Amniotic stem cell (primary cell): ENCODE data around the gene LTBP1.
"Not testable (repeated sequence)": the region's sequence is repeated elsewhere in the genome, so short reads cannot be mapped to it uniquely, and the experiment has no call there.

Experiments used
- DNase-seq: peaks from one replicate; lab custom pipeline; 2025; lab: John Stamatoyannopoulos, UW

Gene LTBP1, protein sequence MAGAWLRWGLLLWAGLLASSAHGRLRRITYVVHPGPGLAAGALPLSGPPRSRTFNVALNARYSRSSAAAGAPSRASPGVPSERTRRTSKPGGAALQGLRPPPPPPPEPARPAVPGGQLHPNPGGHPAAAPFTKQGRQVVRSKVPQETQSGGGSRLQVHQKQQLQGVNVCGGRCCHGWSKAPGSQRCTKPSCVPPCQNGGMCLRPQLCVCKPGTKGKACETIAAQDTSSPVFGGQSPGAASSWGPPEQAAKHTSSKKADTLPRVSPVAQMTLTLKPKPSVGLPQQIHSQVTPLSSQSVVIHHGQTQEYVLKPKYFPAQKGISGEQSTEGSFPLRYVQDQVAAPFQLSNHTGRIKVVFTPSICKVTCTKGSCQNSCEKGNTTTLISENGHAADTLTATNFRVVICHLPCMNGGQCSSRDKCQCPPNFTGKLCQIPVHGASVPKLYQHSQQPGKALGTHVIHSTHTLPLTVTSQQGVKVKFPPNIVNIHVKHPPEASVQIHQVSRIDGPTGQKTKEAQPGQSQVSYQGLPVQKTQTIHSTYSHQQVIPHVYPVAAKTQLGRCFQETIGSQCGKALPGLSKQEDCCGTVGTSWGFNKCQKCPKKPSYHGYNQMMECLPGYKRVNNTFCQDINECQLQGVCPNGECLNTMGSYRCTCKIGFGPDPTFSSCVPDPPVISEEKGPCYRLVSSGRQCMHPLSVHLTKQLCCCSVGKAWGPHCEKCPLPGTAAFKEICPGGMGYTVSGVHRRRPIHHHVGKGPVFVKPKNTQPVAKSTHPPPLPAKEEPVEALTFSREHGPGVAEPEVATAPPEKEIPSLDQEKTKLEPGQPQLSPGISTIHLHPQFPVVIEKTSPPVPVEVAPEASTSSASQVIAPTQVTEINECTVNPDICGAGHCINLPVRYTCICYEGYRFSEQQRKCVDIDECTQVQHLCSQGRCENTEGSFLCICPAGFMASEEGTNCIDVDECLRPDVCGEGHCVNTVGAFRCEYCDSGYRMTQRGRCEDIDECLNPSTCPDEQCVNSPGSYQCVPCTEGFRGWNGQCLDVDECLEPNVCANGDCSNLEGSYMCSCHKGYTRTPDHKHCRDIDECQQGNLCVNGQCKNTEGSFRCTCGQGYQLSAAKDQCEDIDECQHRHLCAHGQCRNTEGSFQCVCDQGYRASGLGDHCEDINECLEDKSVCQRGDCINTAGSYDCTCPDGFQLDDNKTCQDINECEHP (N-terminal part only)

DNA sequence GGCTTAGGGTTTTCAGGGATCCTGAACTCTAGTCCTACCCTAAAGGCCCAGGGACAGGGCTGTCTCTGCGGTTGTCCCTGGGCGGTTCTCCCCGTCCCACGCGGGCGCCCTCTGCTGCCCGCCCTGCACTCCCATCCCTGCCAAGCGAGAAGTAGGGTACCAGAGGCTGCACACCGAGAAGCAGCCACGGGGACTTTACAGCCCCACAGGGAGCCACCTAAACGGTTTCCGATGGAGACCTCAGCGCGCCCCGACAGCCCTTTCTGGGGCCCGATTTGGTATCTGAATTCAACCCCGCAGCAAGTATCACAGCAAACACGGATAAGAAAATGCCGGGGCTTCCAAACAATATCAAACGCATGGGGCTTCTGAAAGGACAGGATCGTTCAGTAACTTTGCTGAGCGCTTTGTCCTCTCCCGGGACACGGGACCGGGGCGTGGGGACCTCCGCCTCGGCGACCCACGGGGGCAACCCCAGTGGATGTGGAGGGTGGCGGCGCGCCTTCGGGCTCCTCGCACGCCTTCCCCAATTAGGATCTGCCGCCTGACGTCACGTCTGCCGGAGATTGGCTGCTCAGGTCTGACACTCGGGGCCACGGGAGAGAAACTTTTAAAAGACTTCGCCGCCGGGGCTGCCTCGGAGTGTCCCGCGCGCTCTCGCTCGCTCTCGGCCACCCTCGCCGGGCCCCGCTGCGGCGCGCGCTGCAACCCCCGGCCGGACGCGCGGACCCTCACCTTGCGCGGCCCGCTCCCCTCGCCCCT, at the start of gene LTBP1:
Gene LTBP1, plus strand, starts transcription at position 640 of the 762 bp plus-strand sequence. CDS start 372 bp downstream, outside the sequence.
- DNase-seq: peak; percentile 51

DNA sequence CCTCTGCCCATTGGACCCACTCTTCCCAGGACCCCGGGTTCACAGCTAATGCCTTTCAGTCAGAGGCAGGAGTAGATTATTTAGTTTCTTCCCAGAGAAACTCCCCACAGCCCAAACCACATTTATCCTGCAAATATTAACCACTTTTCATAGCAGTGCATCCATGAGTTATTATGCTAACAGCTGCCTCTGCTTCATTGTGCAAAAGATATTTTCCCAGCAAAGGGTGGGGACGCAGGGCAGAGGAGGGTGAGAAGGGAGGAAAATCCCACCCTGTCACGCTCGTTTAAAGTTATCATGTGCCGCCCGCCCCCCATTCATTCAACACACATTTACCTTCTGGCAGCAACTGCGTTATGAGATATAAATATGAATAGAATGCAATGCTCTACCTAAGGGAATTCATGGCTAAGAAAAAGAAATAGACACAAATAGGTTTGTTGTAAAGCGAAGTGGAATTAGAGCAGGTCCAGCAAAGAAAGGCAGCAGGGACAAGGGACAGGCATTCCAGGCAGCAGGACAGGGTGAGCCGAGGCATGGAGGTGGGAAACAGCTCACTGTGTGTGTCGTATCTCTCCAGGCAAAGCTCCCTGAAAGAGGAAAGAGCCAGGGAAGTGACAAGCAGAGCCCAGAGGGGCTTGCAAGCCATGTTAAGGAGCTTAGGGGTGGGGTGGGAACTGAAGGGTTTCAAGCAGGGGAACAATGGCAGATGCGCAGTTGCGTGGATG, 46.3 kb upstream of the LTBP1 start:
- no peak for DNase-seq

DNA sequence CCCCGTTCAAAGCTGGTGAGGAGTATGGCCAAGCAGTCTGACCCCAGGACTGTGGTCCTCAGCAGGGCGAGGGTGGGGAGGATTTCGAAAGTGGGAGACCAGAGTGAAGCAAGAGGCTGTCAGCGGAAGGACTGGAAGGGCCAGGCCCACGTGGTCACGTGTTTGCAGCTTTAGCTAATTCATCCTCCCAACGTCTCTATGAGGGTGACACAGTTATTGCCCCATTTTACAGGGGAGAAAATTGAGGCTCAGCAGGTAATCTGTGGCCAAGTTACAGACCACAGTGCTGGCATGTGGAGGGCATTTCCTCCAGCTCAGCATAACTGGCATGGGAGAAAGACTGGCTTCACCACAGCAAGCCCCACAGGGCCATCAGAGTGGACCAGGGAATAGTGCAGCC, 45.4 kb upstream of the LTBP1 start:
- DNase-seq: no peak

DNA sequence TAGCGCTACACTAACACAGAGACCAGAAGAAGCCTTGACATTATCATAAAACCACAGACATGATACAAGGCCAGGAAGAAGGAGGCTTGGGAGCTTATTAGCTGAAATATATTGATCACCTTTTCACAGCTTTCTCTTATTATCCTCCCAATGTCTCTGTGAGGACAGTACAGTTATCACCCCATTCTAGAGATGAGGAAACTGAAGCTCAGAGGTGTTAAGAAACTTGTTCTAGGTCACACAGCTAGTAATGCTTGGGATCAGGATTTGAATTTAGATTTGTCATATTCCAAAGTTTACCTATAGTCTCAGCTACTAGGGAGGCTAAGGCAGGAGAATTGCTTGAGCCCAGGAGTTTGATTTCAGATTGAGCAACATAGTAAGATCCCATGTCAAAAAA, 44.6 kb upstream of the LTBP1 start:
- no peak for DNase-seq

DNA sequence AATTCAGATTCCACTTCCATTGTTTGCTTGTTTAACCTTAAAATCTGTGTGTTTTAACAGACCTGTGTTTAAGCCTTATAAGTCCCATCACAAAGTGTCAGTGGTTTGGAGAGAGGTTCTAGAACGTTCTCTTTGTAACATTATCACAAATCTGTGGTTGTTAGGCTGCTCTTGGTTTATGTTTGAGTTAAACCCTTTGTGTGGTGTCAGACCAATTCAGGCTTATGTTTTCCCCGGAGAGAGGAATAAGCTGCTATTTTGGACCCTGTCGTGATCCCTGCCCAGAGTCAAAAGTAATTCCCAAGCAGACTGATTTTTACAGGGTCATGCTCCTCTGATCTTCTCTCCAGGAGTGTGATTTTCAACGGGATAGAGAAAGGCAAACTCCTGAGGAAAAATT, 43.8 kb upstream of the LTBP1 start:
- no peak for DNase-seq

DNA sequence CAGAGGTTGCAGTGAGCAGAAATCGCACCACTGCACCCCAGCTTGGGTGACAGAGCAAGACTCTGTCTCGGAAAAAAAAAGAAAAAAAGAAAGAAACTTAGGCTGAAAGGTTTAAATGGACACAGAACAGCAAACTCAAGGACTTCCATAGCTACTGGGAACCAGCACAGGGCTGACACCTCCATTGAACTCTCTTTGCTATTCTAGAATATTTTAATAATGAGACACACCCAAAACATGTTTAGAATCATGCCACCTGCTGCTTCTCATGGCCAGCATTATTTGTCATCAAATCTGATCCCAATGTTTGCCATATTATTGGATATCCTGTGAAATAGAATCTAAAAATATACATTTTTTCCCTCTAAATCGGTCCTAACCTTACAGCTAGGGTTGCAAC, 42.7 kb upstream of the LTBP1 start:
- DNase-seq: no peak

DNA sequence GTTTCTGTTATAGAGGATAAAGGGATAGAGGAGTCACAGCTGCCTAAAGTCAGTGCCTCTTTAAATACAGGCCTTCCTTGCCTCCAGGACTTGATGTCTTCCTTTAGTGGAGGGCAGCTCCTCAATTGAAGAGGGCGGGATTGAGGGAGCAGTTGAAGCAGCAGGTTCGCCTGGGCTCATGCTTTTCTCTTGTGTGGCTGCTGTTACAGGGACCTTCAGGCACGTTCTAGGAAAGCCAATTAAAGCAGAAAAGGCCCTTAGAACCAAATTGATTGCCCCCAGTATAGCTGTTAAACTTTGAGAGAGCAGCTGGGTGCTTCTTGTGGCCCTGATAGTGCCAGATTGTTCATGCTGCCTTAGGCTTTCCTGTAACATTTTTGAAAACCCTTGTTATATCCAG, 42.0 kb upstream of the LTBP1 start:
- DNase-seq: no peak

DNA sequence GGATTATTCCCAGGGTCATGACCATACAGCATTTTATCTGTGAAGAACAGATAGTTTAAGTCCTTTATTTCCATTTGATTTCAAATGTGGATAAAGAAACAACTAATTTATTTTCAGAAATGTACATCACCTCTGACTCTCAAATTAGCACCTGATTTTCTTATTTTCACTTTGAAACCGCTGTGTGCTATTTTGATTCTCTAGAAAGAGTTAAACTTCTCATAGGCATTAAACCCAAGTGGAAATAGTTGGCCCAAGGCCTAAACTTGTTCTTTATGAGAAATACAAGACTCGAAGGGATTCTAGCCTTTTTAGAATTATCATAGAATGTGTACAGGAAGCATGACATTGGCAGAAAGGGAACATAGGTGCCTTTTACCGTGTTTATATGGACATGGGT, 41.5 kb upstream of the LTBP1 start:
- no peak for DNase-seq

DNA sequence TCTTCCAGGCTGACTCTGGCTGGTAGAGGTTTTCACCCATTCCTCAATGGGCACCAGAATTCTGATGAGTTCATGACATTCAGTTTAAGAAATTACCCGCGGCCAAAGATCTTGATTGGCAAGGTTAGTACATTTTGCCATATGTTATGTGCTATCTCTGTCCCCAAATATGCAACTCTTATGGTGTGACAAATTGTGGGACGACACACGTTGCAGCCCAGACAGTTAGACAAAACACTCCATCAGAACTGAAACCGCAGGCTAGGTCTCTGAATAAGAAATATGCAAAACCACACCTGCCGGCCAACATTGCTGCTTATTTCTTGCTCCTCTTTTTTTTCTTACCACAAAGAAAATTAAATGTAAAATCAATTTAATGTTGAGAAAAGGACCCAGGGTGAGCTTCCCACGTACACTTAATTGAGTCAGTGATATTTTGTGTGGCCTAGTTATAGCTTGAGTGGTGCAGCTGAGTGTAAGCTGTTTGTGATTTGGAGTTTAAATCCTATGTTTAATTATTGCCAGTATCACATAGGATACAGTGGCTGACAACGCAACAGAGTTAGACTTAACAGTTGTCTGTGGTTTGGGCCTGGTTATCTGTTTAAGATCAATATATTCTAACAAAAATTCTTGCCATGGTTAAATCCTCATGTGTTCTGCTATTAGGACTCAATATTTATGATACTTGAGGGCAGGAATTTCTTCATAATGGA, 35.7 kb upstream of the LTBP1 start:
- DNase-seq: no peak

DNA sequence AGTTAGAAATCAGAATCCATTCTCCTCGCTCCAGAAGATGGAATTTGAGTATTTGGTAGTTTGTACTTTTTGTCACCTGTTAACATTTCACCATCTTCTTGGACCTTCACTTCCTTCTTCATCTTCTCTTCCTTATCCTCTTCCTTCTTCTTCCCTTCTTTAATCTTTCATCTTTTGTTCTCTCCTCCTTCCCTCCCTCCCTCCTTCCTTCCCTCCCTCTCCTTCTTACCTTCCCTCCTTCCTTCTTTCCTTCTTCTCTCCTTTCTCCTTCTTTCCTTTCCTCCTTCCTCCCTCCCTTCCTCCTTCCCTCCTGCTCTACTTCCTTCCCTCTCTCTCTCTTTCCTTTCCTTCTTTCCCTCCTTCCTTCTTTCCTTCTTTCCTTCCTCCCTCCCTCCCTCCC, 31.1 kb upstream of the LTBP1 start:
- DNase-seq: no peak

DNA sequence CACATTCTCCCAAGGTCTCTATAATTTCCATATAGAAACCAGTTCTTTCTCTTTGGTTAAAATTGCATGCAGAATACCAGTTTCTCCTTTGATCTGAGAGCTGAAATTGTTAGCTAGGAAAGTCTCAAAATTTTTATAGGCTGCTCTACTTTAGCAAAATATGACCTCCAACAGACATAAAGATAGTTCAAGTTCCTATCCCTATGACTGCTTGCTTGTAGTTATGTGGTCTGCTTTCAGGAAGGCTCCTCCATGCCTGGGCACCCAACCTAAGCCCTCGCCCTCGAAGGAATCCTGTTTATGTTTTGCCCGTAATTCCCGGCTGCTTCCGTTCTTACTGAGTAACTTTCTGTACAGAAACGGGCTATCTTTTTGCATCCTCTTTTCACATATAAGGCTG, 28.0 kb upstream of the LTBP1 start:
- DNase-seq: no peak

DNA sequence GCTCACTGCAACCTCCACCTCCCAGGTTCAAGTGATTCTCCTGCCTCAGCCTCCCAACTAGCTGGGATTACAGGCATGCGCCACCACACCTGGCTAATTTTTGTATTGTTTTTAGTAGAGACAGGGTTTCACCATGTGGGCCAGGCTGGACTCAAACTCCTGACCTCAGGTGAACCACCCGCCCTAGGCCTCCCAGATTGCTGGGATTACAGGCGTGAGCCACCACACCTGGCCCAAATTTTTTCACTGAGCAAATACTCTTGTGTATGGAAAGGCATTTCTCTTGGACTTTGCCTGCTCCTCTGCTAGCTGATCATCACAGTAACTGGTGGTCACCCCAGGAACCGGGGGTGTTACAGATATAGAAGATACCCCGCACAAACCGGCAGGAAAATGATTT, 26.9 kb upstream of the LTBP1 start:
- not testable (repeated sequence) for DNase-seq

DNA sequence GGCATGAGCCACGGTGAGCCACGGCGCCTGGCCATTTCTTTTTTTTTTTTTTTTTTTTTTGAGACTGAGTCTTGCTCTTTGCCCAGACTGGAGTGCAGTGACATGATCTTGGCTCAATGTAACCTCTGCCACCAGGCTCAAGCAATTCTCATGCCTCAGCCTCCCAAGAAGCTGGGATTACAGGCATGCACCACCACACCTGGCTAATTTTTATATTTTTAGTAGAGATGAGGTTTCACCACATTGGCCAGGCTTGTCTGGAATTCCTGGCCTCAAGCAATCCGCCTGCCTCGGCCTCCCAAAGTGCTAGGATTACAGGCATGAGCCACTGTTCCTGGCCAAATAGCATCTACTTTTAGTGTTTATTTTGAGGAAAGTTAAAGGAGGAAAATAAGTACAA, 25.3 kb upstream of the LTBP1 start:
- not testable (repeated sequence) for DNase-seq

DNA sequence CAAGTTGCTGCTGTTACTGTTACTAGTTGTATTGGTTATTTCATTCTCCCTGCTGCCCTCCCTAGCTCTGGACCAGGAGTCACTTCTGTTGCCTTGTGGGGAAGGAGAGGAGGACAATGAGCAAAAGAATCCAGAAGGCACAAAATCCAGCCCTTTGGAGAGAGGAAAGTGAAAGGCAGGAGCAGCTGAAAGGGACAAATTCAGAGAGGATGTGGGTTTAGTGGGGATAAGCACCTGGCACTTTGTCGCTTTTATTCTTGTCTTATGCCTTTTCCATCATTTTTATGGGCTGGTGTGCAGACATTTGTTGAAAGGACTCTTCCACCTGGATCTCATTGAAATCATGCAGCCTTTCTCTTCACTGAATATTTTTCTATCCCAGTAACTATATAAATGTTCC, 24.3 kb upstream of the LTBP1 start:
- no peak for DNase-seq

DNA sequence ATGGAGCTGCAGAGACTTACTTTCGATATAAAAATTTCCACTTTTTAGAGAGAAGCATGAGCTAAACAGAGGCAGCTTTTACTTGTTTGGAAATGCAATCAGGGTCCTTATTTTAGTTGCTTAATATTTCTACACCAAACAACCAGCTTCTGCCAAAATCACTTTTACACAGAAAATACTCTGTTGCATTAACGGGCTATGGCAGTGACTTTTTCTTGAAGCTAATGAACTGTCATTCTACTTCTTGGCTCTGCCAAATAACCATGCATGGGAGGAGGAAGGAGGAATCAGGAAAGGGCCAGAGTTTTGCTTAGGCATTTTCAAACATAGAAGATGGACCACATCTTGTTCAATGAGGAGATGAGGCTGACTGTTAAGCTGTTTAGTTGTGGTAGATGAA, 23.6 kb upstream of the LTBP1 start:
- no peak for DNase-seq

DNA sequence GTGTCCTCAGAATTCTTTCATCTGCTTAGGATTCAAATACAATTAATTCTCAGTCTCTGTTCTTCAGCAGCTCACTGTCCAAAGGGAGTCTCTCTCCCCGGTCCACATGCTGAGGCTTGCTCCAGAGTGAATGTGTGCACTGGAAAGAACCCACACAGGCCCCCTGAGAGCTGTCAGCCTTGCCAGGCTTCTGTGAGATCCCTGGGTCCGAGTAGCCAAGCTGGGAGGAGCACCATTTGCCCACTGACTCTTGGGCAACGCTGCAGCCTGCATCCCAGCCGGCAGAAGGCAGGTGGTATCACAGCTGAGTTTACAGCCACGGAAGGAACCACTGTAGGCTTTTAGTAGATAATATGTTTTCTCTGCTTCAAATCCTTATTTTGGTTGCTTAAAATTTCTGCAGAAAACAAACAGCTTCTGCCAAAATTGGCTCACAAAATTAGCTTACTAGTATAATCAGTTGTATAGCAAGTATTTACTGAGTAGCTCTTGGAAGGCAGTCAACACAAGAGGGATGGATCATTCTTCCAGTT, 21.4 kb upstream of the LTBP1 start:
- DNase-seq: no peak

DNA sequence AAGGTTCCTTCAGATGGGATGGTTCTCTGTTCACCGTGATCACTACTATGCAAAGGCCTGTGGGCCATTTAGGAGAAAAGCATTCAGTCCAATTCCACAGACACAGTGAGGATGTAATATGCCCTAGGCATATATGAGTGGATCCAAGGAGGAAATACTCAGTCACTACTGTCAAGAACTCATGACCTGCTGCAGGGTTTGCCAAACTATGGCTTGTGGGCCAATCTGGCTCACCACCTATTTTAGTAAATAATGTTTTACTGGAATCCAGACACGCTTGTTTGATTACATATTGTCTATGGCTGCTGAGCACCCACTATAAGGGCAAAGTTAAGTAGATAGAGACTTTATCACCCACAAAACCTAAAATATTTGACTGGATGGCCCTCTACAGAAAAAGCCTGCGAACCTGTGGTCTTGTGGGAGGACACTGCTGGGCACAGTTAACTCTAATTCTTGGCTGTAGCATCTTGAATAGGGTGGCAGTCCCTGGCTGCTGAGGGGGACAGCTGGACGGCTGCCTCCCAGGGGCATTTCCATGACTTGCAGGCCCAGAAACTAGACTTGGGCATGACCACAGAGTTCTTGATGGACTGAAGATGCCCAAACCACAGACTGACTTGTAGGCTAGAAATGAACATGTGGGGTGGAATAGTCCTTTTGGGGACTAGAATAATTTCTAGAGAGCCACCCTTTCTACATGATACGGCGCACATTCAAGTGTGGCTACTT, 20.6 kb upstream of the LTBP1 start:
- DNase-seq: no peak

DNA sequence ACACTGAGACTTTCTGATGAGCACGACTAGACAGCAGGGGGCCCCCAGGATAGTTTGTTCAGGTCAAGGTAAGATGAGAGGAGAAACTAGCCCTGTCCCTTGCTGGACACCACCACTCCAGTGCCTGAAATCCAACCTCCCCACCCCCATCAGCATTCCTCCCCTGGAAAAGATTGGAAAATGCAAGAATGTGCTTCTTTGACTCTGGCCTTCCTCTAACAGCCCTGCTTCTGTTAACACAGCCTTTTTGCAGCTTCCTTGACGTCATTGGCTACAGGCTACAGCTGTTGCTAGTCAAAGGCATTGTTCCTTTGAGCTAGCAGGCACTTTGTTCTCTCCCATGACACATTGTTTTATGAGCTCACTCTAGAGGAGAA, 20.1 kb upstream of the LTBP1 start:
- DNase-seq: no peak

DNA sequence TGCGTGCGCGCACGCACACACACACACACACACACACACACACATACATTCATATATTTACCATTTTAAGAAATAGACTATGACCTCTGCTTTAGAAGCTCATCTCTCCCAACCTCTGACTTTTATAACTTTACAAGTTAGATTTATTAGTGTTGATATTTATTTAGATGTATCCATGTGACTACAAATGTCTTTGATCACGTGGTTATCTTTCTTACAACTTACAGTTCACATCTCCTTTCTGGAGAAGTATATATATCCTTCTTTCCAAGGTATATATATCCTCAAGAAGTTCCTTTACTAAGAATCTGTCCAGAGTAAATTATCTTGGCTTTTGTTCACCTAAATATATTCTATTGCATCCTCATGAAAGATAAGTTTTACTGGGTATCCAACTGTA, 16.3 kb upstream of the LTBP1 start:
- no peak for DNase-seq

DNA sequence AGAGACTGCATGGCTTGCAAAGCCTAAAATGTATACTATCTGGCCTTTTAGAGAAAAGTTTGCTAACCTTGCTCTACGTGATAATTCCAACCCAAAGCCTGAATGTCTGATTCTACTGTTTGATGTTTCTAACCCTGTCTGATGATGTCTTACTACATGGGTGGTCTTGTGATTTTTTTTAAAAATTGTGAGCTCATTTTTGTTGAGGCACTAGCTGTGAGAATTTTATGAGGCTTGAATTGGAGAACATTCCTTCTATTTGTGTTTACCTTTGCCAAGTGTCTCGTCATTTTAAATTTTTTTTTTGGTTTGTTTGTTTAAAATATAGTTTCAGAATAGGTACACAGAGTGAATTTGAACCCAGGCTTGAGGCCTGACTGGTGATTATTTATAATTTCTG, 15.2 kb upstream of the LTBP1 start:
- no peak for DNase-seq
